CD4-positive, alpha-beta T cell (primary cell): ENCODE results near the gene P2RX7. TPM values are rescaled to one million over a fixed set of nuclear protein-coding genes. Genes with fewer than 3 reads are reported as not detected.

Experiments
- ATAC-seq: fragments of 200-7000 bp; cut with Tn5 transposase; one replicate; pipeline ENCODE4 v1.10.0; 2022; ENCODE audit warnings: mild to moderate bottlenecking; ENCODE audit not compliant: poor library complexity
- CTCF ChIA-PET: fragments of 350-600 bp; sonication (Branson Sonifier 250); formaldehyde crosslinking; loops from one replicate; lab custom pipeline; 2021; ENCODE audit warnings: antibody characterized with exemption, inconsistent platforms; lab: Charles Lee
- POLR2A ChIA-PET: fragments of 350-600 bp; sonication (Branson Sonifier 250); formaldehyde crosslinking; loops from one replicate; lab custom pipeline; 2021; ENCODE audit warnings: antibody characterized with exemption, inconsistent platforms; lab: Charles Lee
- DNase-seq, 14 experiments: peaks; one replicate each; pipeline ENCODE4 v3.0.0-alpha.2; 2013 to 2020; ENCODE audit warnings: mixed read lengths in 2 of 14
- H3K27ac ChIP-seq, 2 donors: one replicate each; pipeline versions ENCODE4 v1.5.1 to v1.7.0; 2013; ENCODE audit warnings: low read length in 2 of 2, low read depth in 1 of 2, mild to moderate bottlenecking in 1 of 2
- H3K27me3 ChIP-seq, 2 experiments: 1 replicate in 1 of 2; 2 replicates in 1 of 2; pipeline versions ENCODE4 v1.6.1 to v1.7.0; 2013; ENCODE audit warnings: low read length in 2 of 2, control low read depth in 1 of 2, mild to moderate bottlenecking in 1 of 2, moderate library complexity in 1 of 2; ENCODE audit not compliant: insufficient read depth in 2 of 2, control insufficient read depth in 1 of 2
- H3K36me3 ChIP-seq: one replicate; pipeline ENCODE4 v1.6.1; 2013; ENCODE audit warnings: low read length, control low read depth; ENCODE audit not compliant: insufficient read depth
- H3K4me1 ChIP-seq: one replicate; pipeline ENCODE4 v1.6.1; 2013; ENCODE audit warnings: low read length, control low read depth; ENCODE audit not compliant: insufficient read depth
- H3K4me3 ChIP-seq: one replicate; pipeline ENCODE4 v1.5.1; 2013; ENCODE audit warnings: mild to moderate bottlenecking, low read length, moderate library complexity
- H3K9me3 ChIP-seq, 2 experiments: 1 replicate in 1 of 2; 2 replicates in 1 of 2; pipeline versions ENCODE4 v1.6.1 to v1.7.0; 2013; ENCODE audit warnings: low read length in 2 of 2, mild to moderate bottlenecking in 2 of 2, control low read depth in 1 of 2, moderate library complexity in 1 of 2; ENCODE audit not compliant: control insufficient read depth in 1 of 2, insufficient read depth in 1 of 2
- H3K27ac Mint-ChIP-seq: one replicate; pipeline ENCODE4 v1.8.0; 2020; ENCODE audit warnings: mixed read lengths
- H3K27me3 Mint-ChIP-seq: one replicate; pipeline ENCODE4 v1.8.0; 2021; ENCODE audit warnings: mixed read lengths
- H3K36me3 Mint-ChIP-seq: one replicate; pipeline ENCODE4 v1.8.0; 2021; ENCODE audit warnings: low read depth, mixed read lengths
- H3K4me1 Mint-ChIP-seq: one replicate; pipeline ENCODE4 v1.8.0; 2021; ENCODE audit warnings: low read depth, mixed read lengths
- H3K4me3 Mint-ChIP-seq: one replicate; pipeline ENCODE4 v1.8.0; 2020; ENCODE audit warnings: mild to moderate bottlenecking, mixed read lengths
- H3K9me3 Mint-ChIP-seq: one replicate; pipeline ENCODE4 v1.8.0; 2020; ENCODE audit warnings: mixed read lengths
- intact Hi-C, 2 experiments: fragments of 100-400 bp; cut with DNase I in 1 of 2; cut with micrococcal nuclease in 1 of 2; formaldehyde crosslinking; loops; one replicate each; pipeline versions ENCODE4 v1.15.1 to v1.9.0; 2023 to 2025; cut with DNase I, micrococcal nuclease
- total RNA-seq, 174 experiments: library from RNA in 2 of 174; stranded (reverse) in 2 of 174; gene quantifications; one replicate each; pipeline ENCODE4 v1.2.3 and lab custom pipeline; 2021 to 2026
- TF ChIP-seq, protein P1 (sequence below): fragments of 200-600 bp; IDR thresholded peaks from one replicate; pipeline ENCODE4 v1.8.0; 2022; ENCODE audit warnings: antibody characterized with exemption, mild to moderate bottlenecking

P2RX7 gene
- total RNA-seq, 2 experiments from 2014 or later: 4.6 to 4.8 TPM

DNA sequence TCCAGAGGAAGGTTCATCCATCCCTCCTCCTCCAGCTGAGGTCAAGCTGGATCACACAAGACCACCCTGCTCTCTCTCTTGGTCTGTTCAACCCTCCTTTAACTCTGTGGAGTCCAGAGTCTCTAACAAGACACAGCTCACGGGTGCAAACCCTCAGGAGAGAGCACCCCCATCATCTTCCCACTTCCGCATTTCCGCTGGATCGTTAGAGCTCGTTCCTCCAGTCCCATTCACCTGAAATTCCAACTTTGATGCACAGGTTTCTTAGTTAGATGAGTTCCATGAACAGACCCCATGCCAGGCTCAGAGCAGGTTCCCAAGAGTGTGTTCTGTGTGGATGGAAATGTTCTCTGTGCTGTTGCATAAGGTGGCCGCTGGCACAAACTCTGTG lies 44.5 kb upstream of the P2RX7 start:
- no peaks in the 10 kb centered on the region for H3K36me3 Mint-ChIP-seq
- H3K27ac Mint-ChIP-seq: no peak overlapping the region
- H3K9me3 ChIP-seq: peaks cover 0 to under 1% of the 10 kb centered on the region in 2 experiments
- ChIA-PET CTCF (no interaction called here), POLR2A (no interaction called here)
- no peaks in the 10 kb centered on the region for H3K27me3 Mint-ChIP-seq
- no peaks in the 10 kb centered on the region for H3K9me3 Mint-ChIP-seq
- TF ChIP-seq, protein P1, sequence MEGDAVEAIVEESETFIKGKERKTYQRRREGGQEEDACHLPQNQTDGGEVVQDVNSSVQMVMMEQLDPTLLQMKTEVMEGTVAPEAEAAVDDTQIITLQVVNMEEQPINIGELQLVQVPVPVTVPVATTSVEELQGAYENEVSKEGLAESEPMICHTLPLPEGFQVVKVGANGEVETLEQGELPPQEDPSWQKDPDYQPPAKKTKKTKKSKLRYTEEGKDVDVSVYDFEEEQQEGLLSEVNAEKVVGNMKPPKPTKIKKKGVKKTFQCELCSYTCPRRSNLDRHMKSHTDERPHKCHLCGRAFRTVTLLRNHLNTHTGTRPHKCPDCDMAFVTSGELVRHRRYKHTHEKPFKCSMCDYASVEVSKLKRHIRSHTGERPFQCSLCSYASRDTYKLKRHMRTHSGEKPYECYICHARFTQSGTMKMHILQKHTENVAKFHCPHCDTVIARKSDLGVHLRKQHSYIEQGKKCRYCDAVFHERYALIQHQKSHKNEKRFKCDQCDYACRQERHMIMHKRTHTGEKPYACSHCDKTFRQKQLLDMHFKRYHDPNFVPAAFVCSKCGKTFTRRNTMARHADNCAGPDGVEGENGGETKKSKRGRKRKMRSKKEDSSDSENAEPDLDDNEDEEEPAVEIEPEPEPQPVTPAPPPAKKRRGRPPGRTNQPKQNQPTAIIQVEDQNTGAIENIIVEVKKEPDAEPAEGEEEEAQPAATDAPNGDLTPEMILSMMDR: no peak
- no peaks in the 10 kb centered on the region for H3K27me3 ChIP-seq
- H3K4me1 ChIP-seq: peaks cover 18% of the 10 kb centered on the region
- no peak overlapping the region for H3K4me3 Mint-ChIP-seq
- no peaks in the 10 kb centered on the region for H3K36me3 ChIP-seq
- intact Hi-C loops: no loop called here
- no peak for DNase-seq
- H3K4me1 Mint-ChIP-seq: peaks cover 53% of the 10 kb centered on the region
- no peak overlapping the region for H3K27ac ChIP-seq
- H3K4me3 ChIP-seq: no peak overlapping the region
- no peak for ATAC-seq

DNA sequence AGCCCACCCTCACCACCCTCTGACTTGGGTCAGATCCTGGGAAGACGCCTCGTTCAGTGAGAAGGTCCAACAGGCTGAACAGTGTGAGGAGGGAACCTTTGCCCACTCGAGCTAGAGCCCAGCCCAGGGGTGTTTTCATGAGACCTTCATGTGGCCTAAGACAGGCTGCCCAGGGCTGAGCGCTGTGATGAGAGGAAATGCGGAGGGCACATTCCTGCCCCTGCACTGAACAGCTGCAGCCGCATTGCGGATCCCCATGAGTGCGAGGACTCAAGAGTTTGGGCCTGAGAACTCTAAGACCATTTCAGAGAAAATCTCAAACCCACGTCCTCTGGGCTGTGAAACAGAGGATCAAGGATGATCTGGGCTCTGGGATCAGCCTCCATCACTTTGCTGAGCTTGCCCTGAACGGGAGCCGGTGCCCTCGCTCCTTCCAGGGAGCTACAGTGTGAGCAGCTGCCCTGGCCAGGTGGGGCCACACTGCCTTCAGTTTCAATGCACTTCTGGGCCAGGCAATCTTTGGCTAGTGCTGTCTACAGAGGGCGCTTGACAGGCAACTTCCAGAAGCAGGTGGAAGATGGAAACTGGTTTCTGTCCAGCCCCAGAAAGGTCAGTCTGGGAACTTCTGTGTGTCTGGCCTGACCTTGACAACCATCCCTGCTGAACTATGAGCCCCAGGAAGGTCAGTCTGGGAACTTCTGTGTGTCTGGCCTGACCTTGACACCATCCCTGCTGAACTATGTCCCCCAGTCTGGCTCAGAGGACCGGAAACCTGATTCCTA lies 43.5 kb upstream of the P2RX7 start:
- DNase-seq (no peak), ATAC-seq (no peak)
- CTCF ChIA-PET: no interaction called here
- Histone ChIP-seq H3K4me1 (peaks cover 27% of the 10 kb centered on the region), H3K27ac (no peak overlapping the region), H3K36me3 (no peaks in the 10 kb centered on the region), H3K4me3 (no peak overlapping the region), H3K27me3 (no peaks in the 10 kb centered on the region), H3K9me3 (peaks cover 0 to 3% of the 10 kb centered on the region in 2 experiments)
- no peaks in the 10 kb centered on the region for H3K36me3 Mint-ChIP-seq
- intact Hi-C loops: no loop called here
- H3K27me3 Mint-ChIP-seq: no peaks in the 10 kb centered on the region
- no peak overlapping the region for H3K27ac Mint-ChIP-seq
- TF ChIP-seq, protein P1: no peak
- no peaks in the 10 kb centered on the region for H3K9me3 Mint-ChIP-seq
- POLR2A ChIA-PET: no interaction called here
- H3K4me1 Mint-ChIP-seq: peaks cover 59% of the 10 kb centered on the region
- H3K4me3 Mint-ChIP-seq: no peak overlapping the region

DNA sequence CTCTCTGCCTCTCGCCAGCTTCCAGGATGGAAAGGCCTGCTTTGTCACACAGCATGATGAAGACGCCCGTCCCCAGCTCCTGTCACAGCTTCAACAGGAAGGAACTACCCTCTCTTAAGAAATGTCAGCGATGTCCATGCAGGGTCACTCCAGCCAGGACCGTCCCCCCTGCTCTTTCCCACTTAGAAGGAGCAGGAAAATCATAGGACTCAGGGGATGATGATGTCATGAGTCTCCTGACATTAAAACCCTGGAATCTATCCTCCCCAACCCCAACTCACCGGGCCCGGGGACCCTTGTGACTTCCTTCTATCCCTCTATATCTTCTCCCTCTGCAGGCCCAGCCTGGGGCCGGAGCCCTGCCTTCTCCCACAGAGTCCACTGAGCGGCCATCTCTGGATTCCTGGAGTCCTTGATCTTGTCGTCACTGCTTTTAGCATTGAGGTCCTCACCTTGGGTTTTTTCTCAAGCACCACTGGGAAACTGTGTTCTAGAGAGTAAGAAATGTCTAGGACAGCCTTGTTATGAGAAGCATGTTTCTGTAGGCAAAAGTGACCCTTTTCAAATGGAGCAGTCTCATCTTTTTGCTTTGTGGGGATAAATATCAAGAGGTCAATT lies 42.8 kb upstream of the P2RX7 start:
- no peaks in the 10 kb centered on the region for H3K36me3 ChIP-seq
- no peak overlapping the region for H3K27ac ChIP-seq
- peaks cover 64% of the 10 kb centered on the region for H3K4me1 Mint-ChIP-seq
- intact Hi-C loops: loop anchor here in 1 of 2 experiments (10.0 kb wide), 1 partner anchor 75 kb away; the partner anchor contains the start of gene C12orf43
- TF ChIP-seq, protein P1: no peak
- H3K36me3 Mint-ChIP-seq: no peaks in the 10 kb centered on the region
- peaks cover 0 to 3% of the 10 kb centered on the region in 2 experiments for H3K9me3 ChIP-seq
- H3K4me3 Mint-ChIP-seq: no peak overlapping the region
- H3K27me3 Mint-ChIP-seq: no peaks in the 10 kb centered on the region
- no peak overlapping the region for H3K4me3 ChIP-seq
- POLR2A ChIA-PET: no interaction called here
- no peak for ATAC-seq
- H3K27me3 ChIP-seq: no peaks in the 10 kb centered on the region
- H3K27ac Mint-ChIP-seq: no peak overlapping the region
- H3K4me1 ChIP-seq: peaks cover 30% of the 10 kb centered on the region
- no peaks in the 10 kb centered on the region for H3K9me3 Mint-ChIP-seq
- CTCF ChIA-PET: no interaction called here
- DNase-seq: no peak
